Body of pancreas (tissue), 4 donors: ENCODE results near the gene DCTN1.

ENCODE experiments used
- CTCF ChIP-seq, 7 experiments: fragments of 450-650 bp in 4 of 7; fragments of 200-600 bp in 3 of 7; sonication (generic) in 3 of 7; IDR thresholded peaks; one replicate each; pipeline ENCODE4 v1.5.1; 2016 to 2019; ENCODE audit warnings: antibody characterized with exemption in 7 of 7
- POLR2A ChIP-seq, 3 donors: fragments of 450-650 bp; IDR thresholded peaks; one replicate each; pipeline ENCODE4 v1.6.1; 2016; ENCODE audit warnings: antibody characterized with exemption in 3 of 3, mild to moderate bottlenecking in 2 of 3

DNA sequence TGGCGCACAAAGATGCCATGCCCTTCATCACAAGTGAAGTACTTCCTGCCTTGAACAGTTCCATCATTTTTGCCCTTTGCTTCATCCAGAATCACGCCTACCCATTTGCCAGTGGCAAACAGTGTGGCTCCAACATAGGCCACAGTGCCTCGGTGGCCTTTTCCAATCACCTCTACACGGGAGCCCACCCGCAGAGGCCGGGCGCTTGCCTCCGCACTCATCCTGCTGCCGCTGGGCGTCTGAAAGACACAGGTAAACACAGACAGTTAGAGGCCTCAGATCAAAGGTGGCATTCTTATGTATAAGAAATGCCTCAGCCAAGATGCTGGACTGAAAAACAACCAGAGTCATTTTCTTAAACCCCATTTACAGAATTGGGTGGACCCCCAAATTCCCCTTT lies 2.1 kb downstream of the DCTN1 start:
- TF ChIP-seq CTCF (IDR thresholded peaks at IDR 0.05) (no peak), POLR2A (IDR thresholded peaks at IDR 0.05) (no peak)
